GM19452 (cell line): ENCODE measurements around the gene THBS4.
A peak's percentile ranks its signal among the peaks of the same experiment; 100 is the strongest.

ENCODE experiments used
- ATAC-seq: cut with Tn5 transposase; IDR thresholded peaks from one replicate; pipeline ENCODE4 v1.9.1; 2021; ENCODE audit not compliant: unreplicated experiment

THBS4 gene

GRCh38 chr5:80034962-80035821 lies at the start of gene THBS4:
THBS4 (plus strand) TSS chr5:80035348; CDS start chr5:80035538, 190 bp downstream.
- no peak for ATAC-seq

- ATAC-seq: no peak
Measured at GRCh38 chr5:79986260-79986659, 48.9 kb upstream of the THBS4 start.

GRCh38 chr5:79990205-79990597 lies 44.9 kb upstream of the THBS4 start:
- ATAC-seq: peak; percentile 59

GRCh38 chr5:79990598-79991507 lies 44.3 kb upstream of the THBS4 start, which contains the start of gene MTX3:
MTX3 (minus strand) TSS chr5:79991262; CDS start chr5:79991238, 24 bp downstream.
- ATAC-seq: peak; percentile 87

- ATAC-seq: no peak
Measured at GRCh38 chr5:79992891-79993657, 42.1 kb upstream of the THBS4 start.

- ATAC-seq: no peak
Measured at GRCh38 chr5:79999722-80000121, 35.4 kb upstream of the THBS4 start.

GRCh38 chr5:80002677-80003076 lies 32.5 kb upstream of the THBS4 start:
- ATAC-seq: no peak

GRCh38 chr5:80008995-80009765 lies 26.0 kb upstream of the THBS4 start:
- ATAC-seq: no peak

- ATAC-seq: no peak
Measured at GRCh38 chr5:80010754-80011392, 24.3 kb upstream of the THBS4 start.

GRCh38 chr5:80025069-80025468 lies 10.1 kb upstream of the THBS4 start:
- no peak for ATAC-seq

GRCh38 chr5:80026841-80027240 lies 8.3 kb upstream of the THBS4 start:
- no peak for ATAC-seq

GRCh38 chr5:80031109-80031508 lies 4.0 kb upstream of the THBS4 start:
- ATAC-seq: no peak

GRCh38 chr5:80033513-80033912 lies 1.6 kb upstream of the THBS4 start:
- ATAC-seq: no peak

- no peak for ATAC-seq
Measured at GRCh38 chr5:80034559-80034958, 589 bp upstream of the THBS4 start.

- no peak for ATAC-seq
Measured at GRCh38 chr5:80035839-80036238, 691 bp downstream of the THBS4 start.

- ATAC-seq: no peak
Measured at GRCh38 chr5:80036615-80037014, 1.5 kb downstream of the THBS4 start.

GRCh38 chr5:80037366-80037765 lies 2.2 kb downstream of the THBS4 start:
- no peak for ATAC-seq

- ATAC-seq: no peak
Measured at GRCh38 chr5:80039650-80040049, 4.5 kb downstream of the THBS4 start.

GRCh38 chr5:80041527-80041926 lies 6.4 kb downstream of the THBS4 start:
- no peak for ATAC-seq

- ATAC-seq: no peak
Measured at GRCh38 chr5:80042330-80042729, 7.2 kb downstream of the THBS4 start.
